ENCODE results near the gene LLGL2.

- TF ChIP-seq CTCF (IDR thresholded peaks at IDR 0.05 in 8 of 11, conservative IDR thresholded peaks at IDR 0.05 in 3 of 11) = no peak
- TF ChIP-seq POLR2AphosphoS5 (IDR thresholded peaks at IDR 0.05) = no peak
Observed at GRCh38 chr17:75565066-75565465, 39.6 kb downstream of the LLGL2 start.
